A549 treated with AZD9567 at 1 μM for 4 hours (cell line): ENCODE results near the gene LRWD1. TPM values are rescaled to one million over a fixed set of nuclear protein-coding genes. Genes with fewer than 3 reads are reported as not detected.

Experiments
- total RNA-seq: library from RNA; stranded (reverse); fragments of 200-300 nt; extraction: Qiagen RNA extraction; gene quantifications from 5 replicates; pipeline ENCODE4 v1.2.3, GENCODE V29; 2022; ENCODE audit not compliant: insufficient read depth

Gene LRWD1
- 27.4 to 36.9 TPM (median 34.1 TPM) in 5 replicates for total RNA-seq

GRCh38 chr7:102464577-102465280 is at the start of gene LRWD1, which contains the start of gene ALKBH4:
LRWD1 (plus strand) TSS chr7:102464984; CDS start chr7:102465081, 97 bp downstream.
ALKBH4 (minus strand) TSS chr7:102464863; CDS start chr7:102464836, 27 bp downstream.

GRCh38 chr7:102433219-102434038 is 31.4 kb upstream of the LRWD1 start, which contains the start of gene ORAI2:
ORAI2 (plus strand) TSS chr7:102433575; CDS start chr7:102438957, 5,382 bp downstream.

GRCh38 chr7:102478314-102479208 is 13.8 kb downstream of the LRWD1 start, which contains the start of gene POLR2J:
POLR2J (minus strand) TSS chr7:102478922; CDS start chr7:102478860, 62 bp downstream.

GRCh38 chr7:102517550-102518147 is 52.9 kb downstream of the LRWD1 start, which contains the start of gene RASA4B:
RASA4B (minus strand) TSS chr7:102517777; CDS start chr7:102517710, 67 bp downstream.

Other genes with a start within 250 kb of the LRWD1 start
- 2.7 to 3.8 TPM (median 3.6 TPM) in 4 of 5 replicates, not detected in the other for gene SH2B2, start 178.1 kb upstream of the LRWD1 start, total RNA-seq
- not detected in 5 replicates for gene SPDYE6, start 108.5 kb upstream of the LRWD1 start, total RNA-seq
- gene PRKRIP1, start 68.6 kb upstream of the LRWD1 start, total RNA-seq, result 19.5 to 24.7 TPM (median 23.6 TPM) in 5 replicates
- gene ORAI2, start 31.4 kb upstream of the LRWD1 start, total RNA-seq, result 22.2 to 34.0 TPM (median 33.6 TPM) in 5 replicates
- 8.6 to 10.7 TPM (median 8.8 TPM) in 5 replicates for gene ALKBH4, start 121 bp upstream of the LRWD1 start, total RNA-seq
- 93.0 to 111 TPM (median 107 TPM) in 5 replicates for gene POLR2J, start 13.9 kb downstream of the LRWD1 start, total RNA-seq
- 1.5 to 2.2 TPM (median 1.8 TPM) in 5 replicates for gene RASA4B, start 52.8 kb downstream of the LRWD1 start, total RNA-seq
- gene UPK3BL2, start 78.7 kb downstream of the LRWD1 start, total RNA-seq, result 2.4 to 3.8 TPM (median 2.8 TPM) in 4 of 5 replicates, not detected in the other
- 0.07 TPM in 1 of 5 replicates, not detected in the others for gene SPDYE2, start 86.2 kb downstream of the LRWD1 start, total RNA-seq
- 14.1 to 45.7 TPM (median 36.2 TPM) in 5 replicates for gene POLR2J3, start 107.6 kb downstream of the LRWD1 start, total RNA-seq
- gene RASA4, start 151.8 kb downstream of the LRWD1 start, total RNA-seq, result 2.0 to 3.1 TPM (median 2.4 TPM) in 4 of 5 replicates, not detected in the other
- 13.9 to 18.5 TPM (median 16.2 TPM) in 5 replicates for gene UPK3BL1, start 177.8 kb downstream of the LRWD1 start, total RNA-seq
- not detected in 5 replicates for gene SPDYE2B, start 185.3 kb downstream of the LRWD1 start, total RNA-seq
- 0.33 to 0.69 TPM (median 0.59 TPM) in 4 of 5 replicates, not detected in the other for gene POLR2J2, start 206.7 kb downstream of the LRWD1 start, total RNA-seq